WERI-Rb-1 (cell line): ENCODE results near the gene MAP1A.

ENCODE experiments used
- DNase-seq: peaks from one replicate; pipeline ENCODE4 v3.0.0-alpha.2; 2020
- H3K27ac ChIP-seq: fragments of 250-450 bp; sonication (Bioruptor Pico); 2 replicates; pipeline ENCODE4 v1.5.1; 2020; ENCODE audit warnings: mild to moderate bottlenecking, moderate library complexity
- H3K27me3 ChIP-seq: fragments of 250-450 bp; sonication (Bioruptor Pico); 2 replicates; pipeline ENCODE4 v1.5.1; 2021; ENCODE audit warnings: mild to moderate bottlenecking, low read depth, moderate library complexity; ENCODE audit not compliant: insufficient read depth, severe bottlenecking
- H3K36me3 ChIP-seq: fragments of 250-450 bp; sonication (Bioruptor Pico); 2 replicates; pipeline ENCODE4 v1.5.1; 2020; ENCODE audit warnings: mild to moderate bottlenecking, moderate library complexity
- H3K4me3 ChIP-seq: 2 replicates; pipeline ENCODE4 v1.5.1; 2011; ENCODE audit warnings: low read depth, mild to moderate bottlenecking, control low read depth, low read length
- H3K9me3 ChIP-seq: fragments of 250-450 bp; sonication (Bioruptor Pico); 2 replicates; pipeline ENCODE4 v1.5.1; 2021; ENCODE audit warnings: mild to moderate bottlenecking, moderate library complexity; ENCODE audit not compliant: severe bottlenecking
- TF ChIP-seq, protein P1 (sequence below): IDR thresholded peaks from 2 replicates; pipeline ENCODE4 v1.5.1; 2011; ENCODE audit warnings: low read depth, mild to moderate bottlenecking, control low read depth, inconsistent platforms, low read length

MAP1A gene

DNA sequence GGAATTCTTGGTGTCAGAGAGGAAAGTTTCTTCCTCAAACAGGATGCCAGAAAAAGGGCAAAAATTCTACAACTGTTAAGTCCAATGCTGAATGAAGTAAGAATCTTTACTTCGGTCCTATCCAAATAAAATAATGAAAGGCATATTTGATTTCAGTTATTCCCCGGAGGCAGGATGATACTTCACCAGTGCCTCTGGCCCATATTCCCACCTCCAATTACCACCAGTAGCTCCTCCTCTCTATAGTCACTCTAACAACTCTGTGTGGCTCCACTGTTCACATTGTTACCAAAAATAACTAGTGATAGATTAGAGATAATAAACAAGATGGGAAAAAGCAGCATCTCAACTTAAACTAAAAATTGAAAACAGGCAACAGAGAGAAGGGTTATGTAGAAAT, 20.7 kb downstream of the MAP1A start:
- no peak for DNase-seq
- no peaks in the 10 kb centered on the region for H3K27me3 ChIP-seq
- H3K27ac ChIP-seq, result no peak overlapping the region
- TF ChIP-seq, protein P1, sequence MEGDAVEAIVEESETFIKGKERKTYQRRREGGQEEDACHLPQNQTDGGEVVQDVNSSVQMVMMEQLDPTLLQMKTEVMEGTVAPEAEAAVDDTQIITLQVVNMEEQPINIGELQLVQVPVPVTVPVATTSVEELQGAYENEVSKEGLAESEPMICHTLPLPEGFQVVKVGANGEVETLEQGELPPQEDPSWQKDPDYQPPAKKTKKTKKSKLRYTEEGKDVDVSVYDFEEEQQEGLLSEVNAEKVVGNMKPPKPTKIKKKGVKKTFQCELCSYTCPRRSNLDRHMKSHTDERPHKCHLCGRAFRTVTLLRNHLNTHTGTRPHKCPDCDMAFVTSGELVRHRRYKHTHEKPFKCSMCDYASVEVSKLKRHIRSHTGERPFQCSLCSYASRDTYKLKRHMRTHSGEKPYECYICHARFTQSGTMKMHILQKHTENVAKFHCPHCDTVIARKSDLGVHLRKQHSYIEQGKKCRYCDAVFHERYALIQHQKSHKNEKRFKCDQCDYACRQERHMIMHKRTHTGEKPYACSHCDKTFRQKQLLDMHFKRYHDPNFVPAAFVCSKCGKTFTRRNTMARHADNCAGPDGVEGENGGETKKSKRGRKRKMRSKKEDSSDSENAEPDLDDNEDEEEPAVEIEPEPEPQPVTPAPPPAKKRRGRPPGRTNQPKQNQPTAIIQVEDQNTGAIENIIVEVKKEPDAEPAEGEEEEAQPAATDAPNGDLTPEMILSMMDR, result no peak
- no peak overlapping the region for H3K4me3 ChIP-seq
- H3K9me3 ChIP-seq, result no peaks in the 10 kb centered on the region
- peaks cover 17% of the 10 kb centered on the region for H3K36me3 ChIP-seq

DNA sequence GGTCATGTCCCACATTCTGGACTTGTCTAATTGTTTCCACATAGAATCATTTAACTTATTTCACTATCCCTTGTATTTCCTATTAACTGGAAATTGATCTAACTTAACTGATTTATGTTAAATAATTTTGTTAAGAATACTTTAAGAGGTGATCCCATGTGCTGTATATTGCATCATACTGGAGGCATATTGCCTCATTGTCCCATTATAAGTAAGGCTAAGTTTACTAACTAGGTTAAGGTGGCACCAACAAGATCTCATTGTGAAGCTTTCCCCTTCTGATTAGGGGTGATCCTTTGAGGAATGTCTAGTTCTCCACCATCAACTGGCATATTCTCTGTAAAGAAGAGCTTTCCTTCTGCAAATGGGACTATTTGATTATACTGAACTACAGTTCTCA, 24.4 kb downstream of the MAP1A start:
- no peak for DNase-seq
- no peak overlapping the region for H3K27ac ChIP-seq
- no peak overlapping the region for H3K4me3 ChIP-seq
- no peaks in the 10 kb centered on the region for H3K36me3 ChIP-seq
- H3K9me3 ChIP-seq, result no peaks in the 10 kb centered on the region
- TF ChIP-seq, protein P1, result no peak
- H3K27me3 ChIP-seq, result no peaks in the 10 kb centered on the region

DNA sequence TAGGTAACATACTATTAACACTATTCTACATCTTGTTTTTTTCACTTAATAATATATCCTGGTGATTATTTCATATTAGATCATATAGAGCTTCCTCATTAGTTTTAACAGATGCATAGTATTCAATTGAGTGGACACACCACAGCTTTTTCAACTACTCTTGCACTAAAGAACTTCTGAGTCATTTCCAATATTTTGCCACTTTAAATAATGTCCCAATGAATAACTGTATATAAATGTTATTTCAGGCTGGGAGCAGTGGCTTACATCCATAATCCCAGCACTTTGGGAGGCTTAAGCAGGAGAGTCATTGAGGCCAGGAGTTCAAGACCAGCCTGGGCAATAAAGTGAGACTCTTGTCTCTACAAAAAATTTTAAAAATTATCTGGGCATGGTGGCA, 26.9 kb downstream of the MAP1A start:
- no peak overlapping the region for H3K4me3 ChIP-seq
- no peaks in the 10 kb centered on the region for H3K9me3 ChIP-seq
- H3K36me3 ChIP-seq, result peaks cover 12% of the 10 kb centered on the region
- TF ChIP-seq, protein P1, result no peak
- H3K27me3 ChIP-seq, result no peaks in the 10 kb centered on the region
- DNase-seq, result no peak
- no peak overlapping the region for H3K27ac ChIP-seq

DNA sequence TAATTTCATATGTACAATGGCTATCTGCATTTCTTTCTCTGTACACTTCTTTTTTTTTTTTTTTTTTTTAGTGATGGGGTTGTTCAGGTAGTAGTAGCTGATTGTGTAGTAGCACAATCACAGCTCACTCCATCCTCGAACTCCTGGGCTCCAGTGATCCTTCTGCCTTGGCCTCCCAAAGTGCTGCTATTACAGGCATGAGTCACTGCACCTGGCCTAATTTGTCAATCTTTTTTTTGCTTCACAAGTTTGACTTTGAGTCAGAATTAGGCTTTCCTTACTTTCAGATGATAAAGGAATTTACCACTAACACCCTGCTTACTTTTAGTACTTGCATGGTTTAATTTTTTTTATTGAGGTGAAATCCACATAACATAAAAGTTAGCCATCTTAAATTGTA, 28.0 kb downstream of the MAP1A start:
- TF ChIP-seq, protein P1, result no peak
- Histone ChIP-seq H3K27ac (no peak overlapping the region), H3K36me3 (peaks cover 13% of the 10 kb centered on the region), H3K27me3 (no peaks in the 10 kb centered on the region), H3K4me3 (no peak overlapping the region), H3K9me3 (no peaks in the 10 kb centered on the region)
- no peak for DNase-seq

DNA sequence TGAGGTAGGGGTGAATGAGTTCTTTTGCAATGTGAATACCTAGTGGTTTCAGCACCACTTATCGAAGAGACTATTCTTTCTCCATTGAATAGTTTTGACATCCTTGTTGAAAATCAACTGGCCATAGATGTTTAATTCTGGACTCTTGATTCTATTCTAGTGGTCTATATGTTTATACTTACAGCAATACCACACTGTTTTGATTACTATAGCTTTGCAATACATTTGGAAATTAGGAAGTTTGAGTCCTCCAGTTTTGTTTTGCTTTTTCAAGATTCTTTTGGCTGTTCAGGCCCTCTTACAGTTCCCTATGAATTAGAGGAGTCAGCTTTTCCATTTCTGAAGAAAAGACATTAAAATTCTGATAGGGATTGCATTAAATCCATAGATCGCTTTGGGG, 30.1 kb downstream of the MAP1A start:
- H3K36me3 ChIP-seq, result peaks cover 13% of the 10 kb centered on the region
- no peaks in the 10 kb centered on the region for H3K27me3 ChIP-seq
- H3K27ac ChIP-seq, result no peak overlapping the region
- H3K4me3 ChIP-seq, result no peak overlapping the region
- DNase-seq, result no peak
- TF ChIP-seq, protein P1, result no peak
- no peaks in the 10 kb centered on the region for H3K9me3 ChIP-seq

DNA sequence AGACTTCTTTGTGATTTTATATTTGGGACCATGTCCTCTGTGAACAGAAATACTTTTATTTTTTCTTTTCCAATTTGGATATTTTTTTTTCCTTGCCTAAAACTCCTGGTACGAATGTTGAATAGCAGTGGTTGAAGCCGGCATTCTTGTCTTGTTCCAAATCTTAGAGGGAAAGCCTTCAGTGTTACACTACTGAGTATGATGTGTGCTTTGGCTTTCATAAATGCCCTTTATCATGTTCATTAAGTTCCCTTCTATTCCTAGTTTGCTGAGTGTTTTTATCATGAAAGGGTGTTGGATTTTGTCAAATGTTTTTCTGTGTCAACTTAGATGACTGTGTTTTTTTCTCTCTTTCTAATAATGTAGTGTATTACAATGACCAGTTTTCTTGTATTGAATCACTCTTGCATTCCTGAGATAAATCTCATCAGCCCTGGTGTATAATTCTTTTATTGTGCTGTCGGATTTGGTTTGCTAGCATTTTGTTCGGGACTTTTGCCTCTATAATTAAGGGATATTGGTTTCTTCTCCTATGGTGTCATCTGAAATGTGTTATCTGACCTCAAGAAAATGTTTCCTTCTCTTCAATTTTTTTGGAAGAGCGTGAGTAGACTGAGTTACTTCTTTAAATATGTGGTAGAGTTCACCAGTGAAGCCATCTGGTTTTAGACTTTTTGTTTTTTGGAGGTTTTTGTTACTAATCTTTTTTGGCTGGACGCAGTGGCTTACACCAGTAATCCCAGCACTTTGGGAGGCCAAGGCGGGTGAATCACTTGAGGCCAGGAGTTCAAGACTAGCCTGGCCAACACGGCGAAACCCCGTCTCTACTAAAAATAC, 33.3 kb downstream of the MAP1A start:
- Histone ChIP-seq H3K36me3 (peaks cover 21% of the 10 kb centered on the region), H3K9me3 (no peaks in the 10 kb centered on the region), H3K27me3 (no peaks in the 10 kb centered on the region), H3K4me3 (no peak overlapping the region), H3K27ac (no peak overlapping the region)
- TF ChIP-seq, protein P1, result no peak
- no peak for DNase-seq
